Psoas muscle (tissue), 8 donors: ENCODE results near the gene ZDHHC23. TPM values are rescaled to one million over a fixed set of nuclear protein-coding genes. Genes with fewer than 3 reads are reported as not detected.

Source experiments
- ATAC-seq, 4 donors: fragments of 200-7000 bp; cut with Tn5 transposase; one replicate each; pipeline ENCODE4 v1.9.1; 2020; ENCODE audit warnings: moderate library complexity in 3 of 4, mild to moderate bottlenecking in 2 of 4
- DNase-seq, 2 donors: peaks; one replicate each; pipeline ENCODE4 v3.0.0-alpha.2; 2020
- H3K27ac ChIP-seq: fragments of 200-600 bp; one replicate; pipeline ENCODE4 v1.8.0; 2022
- H3K27me3 ChIP-seq, 3 donors: fragments of 200-600 bp in 1 of 3; one replicate each; pipeline versions ENCODE4 v1.6.1 to v1.8.0; 2013 to 2022; ENCODE audit warnings: low read length in 2 of 3, mild to moderate bottlenecking in 2 of 3, moderate library complexity in 1 of 3; ENCODE audit not compliant: insufficient read depth in 3 of 3
- H3K36me3 ChIP-seq, 2 donors: fragments of 200-600 bp in 1 of 2; one replicate each; pipeline versions ENCODE4 v1.6.1 to v1.8.0; 2013 to 2022; ENCODE audit warnings: low read depth in 1 of 2, mild to moderate bottlenecking in 1 of 2, moderate library complexity in 1 of 2; ENCODE audit not compliant: insufficient read depth in 1 of 2
- H3K4me1 ChIP-seq: fragments of 200-600 bp; one replicate; pipeline ENCODE4 v1.8.0; 2022
- H3K4me3 ChIP-seq: fragments of 200-600 bp; one replicate; pipeline ENCODE4 v1.8.0; 2022; ENCODE audit warnings: mild to moderate bottlenecking
- H3K9me3 ChIP-seq: fragments of 200-600 bp; one replicate; pipeline ENCODE4 v1.8.0; 2022
- CTCF ChIP-seq: fragments of 200-600 bp; IDR thresholded peaks from one replicate; pipeline ENCODE4 v1.8.0; 2022; ENCODE audit warnings: antibody characterized with exemption
- WGBS, 3 donors: extraction: QIAGEN DNeasy Blood & Tissue Kit; methylation state at CpG; one replicate each; pipeline versions ENCODE4 v1.1.6 to v1.1.7; 2013; 5-methylcytosine and 5-hydroxymethylcytosine counted together
- intact Hi-C, 2 donors: fragments of 100-400 bp; cut with DNase I; formaldehyde crosslinking; loops; one replicate each; pipeline versions ENCODE4 v1.11.0 to v1.14.2; 2022
- long read RNA-seq, 2 donors: library from polyadenylated mRNA; unstranded; transcript quantifications; one replicate each; pipeline ENCODE4 v2.0.0, GENCODE V29; 2021
- polyA plus RNA-seq, 3 donors: library from polyadenylated mRNA; stranded (reverse); fragments of 200-250 nt; gene quantifications; one replicate each; pipeline ENCODE4 v1.2.3, GENCODE V29; 2013
- total RNA-seq, 4 donors: library from RNA; stranded (reverse); fragmentation: NEBNext Ultra II Directional in 2 of 4; extraction: Animal tissue kit (Norgen Biotek cat#: 25700) in 2 of 4; gene quantifications; one replicate each; pipeline versions ENCODE4 v1.2.1 to v1.2.4, GENCODE V29; 2021 to 2023
- donor health status: healthy with polysubstance abuse.
- donor health status: DM: no; HTN: no; CAD: no; lungs with moderate emphysema.
- donor health status: Bipolar disorder and iron deficiency.
- donor health status: healthy.
- donor health status: DM: yes; HTN: yes; CAD: no.
- donor health status: DM: no; HTN: no; CAD: no.
- donor health status: DM: no; HTN: no; CAD: no.
- donor health status: DM: yes; HTN: yes; CAD: no.

Gene ZDHHC23
- total RNA-seq (1 to 10 TPM in 3 of 4 donors, under 1 TPM in 1; 0.99 to 3.4 (median 1.9) TPM), polyA plus RNA-seq (1 to 10 TPM; 1.1 to 3.9 (median 2.2) TPM)
- long read RNA-seq, donor 1, partial matches to known transcripts: 0 of 1 reads
- long read RNA-seq, donor 1, other reads (novel, unspliced or antisense): 1 of 1 reads
- long read RNA-seq, donor 2: 0 reads

- H3K9me3 ChIP-seq: no peaks in the 10 kb centered on the region
- no peaks in the 10 kb centered on the region for H3K36me3 ChIP-seq
- peaks cover 5% of the 10 kb centered on the region for H3K4me1 ChIP-seq
- WGBS, 3 donors: 0 to 1% (median 0%) methylated on average over 36 to 80 of the region's 80 CpGs
- intact Hi-C loops: no loop called here
- peak; percentile 87 to 97 (median 94) for ATAC-seq
- TF ChIP-seq CTCF: peak; percentile 6
- peak within 1 kb of the TSS; percentile 93 for H3K4me3 ChIP-seq
- H3K27ac ChIP-seq: peak within 1 kb of the TSS; percentile 38
- H3K27me3 ChIP-seq: peaks cover 0 to 5% (median 0%) of the 10 kb centered on the region in 3 donors
- peak; percentile 76 to 88 for DNase-seq
Measured at GRCh38 chr3:113947372-113948014, at the start of gene ZDHHC23. TSS of gene ZDHHC23 (plus strand) at chr3:113948013. CDS start at chr3:113948803, 790 bp downstream.

- Histone ChIP-seq H3K27me3 (no peaks in the 10 kb centered on the region), H3K4me1 (peaks cover 10% of the 10 kb centered on the region), H3K9me3 (no peaks in the 10 kb centered on the region), H3K27ac (no peak overlapping the region), H3K4me3 (no peak overlapping the region), H3K36me3 (no peaks in the 10 kb centered on the region)
- TF ChIP-seq CTCF: no peak
- DNase-seq (no peak), ATAC-seq (no peak)
- intact Hi-C loops: no loop called here
- 76 to 88% (median 86%) methylated on average over 2 of the region's 2 CpGs for WGBS, 3 donors
Measured at GRCh38 chr3:113898892-113899291, 48.9 kb upstream of the ZDHHC23 start.

GRCh38 chr3:113906568-113907140 lies 41.2 kb upstream of the ZDHHC23 start:
- intact Hi-C loops: no loop called here
- ATAC-seq (no peak), DNase-seq (no peak)
- 81 to 88% (median 85%) methylated on average over 4 of the region's 4 CpGs for WGBS, 3 donors
- Histone ChIP-seq H3K27ac (no peak overlapping the region), H3K36me3 (no peaks in the 10 kb centered on the region), H3K4me3 (no peak overlapping the region), H3K9me3 (no peaks in the 10 kb centered on the region), H3K27me3 (no peaks in the 10 kb centered on the region), H3K4me1 (no peaks in the 10 kb centered on the region)
- no peak for TF ChIP-seq CTCF

GRCh38 chr3:113908133-113908532 lies 39.7 kb upstream of the ZDHHC23 start:
- Histone ChIP-seq H3K36me3 (no peaks in the 10 kb centered on the region), H3K27ac (no peak overlapping the region), H3K4me1 (no peaks in the 10 kb centered on the region), H3K4me3 (no peak overlapping the region), H3K9me3 (no peaks in the 10 kb centered on the region), H3K27me3 (no peaks in the 10 kb centered on the region)
- no peak for TF ChIP-seq CTCF
- intact Hi-C loops: no loop called here
- DNase-seq (no peak), ATAC-seq (no peak)
